Central memory CD4-positive, alpha-beta T cell (primary cell): Measurements from ENCODE around the gene BCL2L12.
"Not testable (repeated sequence)": the region's sequence is repeated elsewhere in the genome, so short reads cannot be mapped to it uniquely, and the experiment has no call there.

ENCODE experiments used
- DNase-seq: peaks from one replicate; pipeline ENCODE4 v3.0.0; 2022

BCL2L12 gene

GRCh38 chr19:49718511-49718910 lies 52.8 kb downstream of the BCL2L12 start:
- DNase-seq = no peak

DNA sequence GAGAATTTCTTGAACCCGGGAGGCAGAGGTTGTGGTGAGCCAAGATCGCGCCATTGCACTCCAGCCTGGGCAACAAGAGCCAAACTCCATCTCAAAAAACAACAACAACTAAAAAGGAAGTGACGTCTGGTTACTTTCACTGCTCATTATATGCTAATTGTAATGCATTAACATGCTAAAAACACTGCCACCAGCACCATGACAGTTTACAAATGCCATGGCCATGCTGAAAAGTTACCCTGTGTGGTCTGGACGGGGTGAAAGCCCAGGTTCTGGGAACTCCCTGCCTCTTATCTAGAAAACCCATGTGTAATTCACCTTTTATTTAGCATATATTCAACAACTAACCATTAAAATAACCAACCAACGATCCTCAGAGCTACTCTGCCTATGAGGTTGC lies 53.3 kb downstream of the BCL2L12 start:
- no peak for DNase-seq

DNA sequence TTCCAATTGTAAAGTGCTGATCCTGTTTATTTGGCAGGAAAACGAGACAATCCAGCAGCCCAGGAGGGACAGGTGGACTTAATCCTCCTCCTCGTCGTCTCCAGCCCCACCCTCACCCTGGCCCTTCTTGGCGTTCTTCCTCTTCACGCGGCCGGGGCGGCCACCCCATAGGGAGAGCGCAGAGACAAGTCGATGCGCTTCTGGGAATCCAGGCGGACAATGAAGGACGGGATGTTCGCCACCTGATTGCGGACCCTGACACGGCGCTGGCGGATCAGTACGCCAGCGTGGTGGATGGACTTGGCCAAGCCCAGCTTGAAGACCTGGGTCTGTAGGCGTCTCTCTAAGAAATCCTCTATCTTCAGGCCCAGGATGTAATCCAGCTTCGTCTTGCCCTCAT lies 53.7 kb downstream of the BCL2L12 start:
- not testable (repeated sequence) for DNase-seq
